ENCODE results near the gene WIZ.
A peak's percentile ranks its signal among the peaks of the same experiment; 100 is the strongest.

Gene WIZ

DNA sequence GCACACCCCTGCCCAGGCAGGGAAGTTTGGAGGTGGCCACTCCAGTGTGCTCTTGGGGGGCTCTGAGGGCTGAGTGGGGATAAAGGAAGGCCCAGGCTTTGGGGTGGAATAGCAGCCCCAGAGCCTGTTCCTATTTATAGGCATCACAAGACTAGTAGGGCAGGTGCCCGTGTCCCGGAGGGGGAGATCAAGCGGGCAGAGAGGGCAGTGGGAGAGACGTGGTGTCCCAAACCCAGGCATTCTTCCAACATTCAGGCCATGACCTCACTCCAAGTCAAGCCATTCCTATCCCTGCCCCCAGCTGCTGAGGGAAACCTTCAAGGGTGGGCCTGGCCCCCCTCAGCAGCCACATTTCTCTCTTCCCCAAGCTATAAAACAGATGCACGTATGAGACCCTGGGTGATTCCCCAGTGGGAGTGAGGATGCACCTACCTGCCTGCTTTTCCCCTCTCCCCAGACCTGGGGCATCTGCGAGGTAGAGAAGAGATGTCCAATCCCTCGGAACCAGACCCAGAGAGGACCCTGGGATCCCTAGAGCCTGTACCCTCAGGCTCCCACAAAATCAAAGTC lies 3.9 kb downstream of the WIZ start:
- FAIRE-seq (no peak), DNase-seq (ENCODE audit: insufficient read length, low spot score) (no peak)

DNA sequence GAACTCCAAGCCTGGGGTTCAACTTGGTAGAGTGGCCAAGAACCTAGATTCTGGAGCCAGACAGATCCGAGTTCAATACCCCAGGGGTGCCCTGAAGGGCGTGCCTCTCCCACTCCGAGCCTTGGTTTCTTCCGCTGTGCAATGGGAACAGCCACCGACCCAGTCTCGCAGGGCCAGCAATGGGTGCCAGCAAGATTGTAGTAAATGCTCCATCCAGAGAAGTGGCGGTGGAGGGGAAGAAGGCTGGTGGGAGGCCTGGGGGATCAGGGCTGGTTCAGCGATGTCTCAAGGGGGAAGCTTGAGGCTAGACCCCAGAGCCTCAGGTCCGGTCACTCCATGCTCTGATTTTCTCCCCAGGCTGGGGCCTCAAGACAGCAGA lies 4.5 kb downstream of the WIZ start:
- DNase-seq (ENCODE audit: insufficient read length, low spot score) (no peak), FAIRE-seq (no peak)

DNA sequence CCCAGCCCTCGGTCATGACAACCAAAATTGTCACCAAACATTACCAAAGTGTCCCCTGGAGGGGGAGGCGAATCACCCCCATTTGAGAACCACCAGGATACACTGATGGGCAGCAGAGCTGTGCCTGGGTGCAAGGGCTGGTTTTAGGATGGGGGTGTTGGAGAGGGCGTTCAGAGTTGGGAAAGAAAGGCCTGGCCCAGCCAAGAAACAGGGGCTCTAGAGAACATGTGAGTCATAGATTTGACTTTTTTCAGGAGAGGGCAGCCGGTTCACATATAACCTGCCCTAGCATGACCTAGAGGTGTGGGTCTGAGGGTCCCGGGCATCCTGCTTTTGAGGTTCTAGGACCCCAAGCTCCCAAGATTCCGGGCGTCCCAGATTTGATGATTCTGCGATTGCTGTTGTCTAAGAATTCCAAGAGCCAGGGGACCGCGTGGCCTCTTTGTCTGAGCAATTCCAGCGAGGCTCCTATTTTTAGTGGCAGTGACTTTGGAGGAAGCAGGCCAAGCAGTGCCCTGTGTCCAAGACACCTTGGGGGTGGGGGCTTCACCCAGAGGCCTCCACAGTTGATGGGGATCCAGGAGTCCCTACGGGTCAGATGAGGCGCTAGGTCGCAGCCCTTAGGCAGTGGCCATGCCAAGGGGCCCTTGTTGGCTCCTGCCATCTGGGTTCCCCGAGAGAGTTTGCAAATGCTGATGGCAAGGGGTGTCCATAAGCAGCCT lies 5.1 kb downstream of the WIZ start:
- DNase-seq (ENCODE audit: insufficient read length, low spot score) (no peak), FAIRE-seq (no peak)

DNA sequence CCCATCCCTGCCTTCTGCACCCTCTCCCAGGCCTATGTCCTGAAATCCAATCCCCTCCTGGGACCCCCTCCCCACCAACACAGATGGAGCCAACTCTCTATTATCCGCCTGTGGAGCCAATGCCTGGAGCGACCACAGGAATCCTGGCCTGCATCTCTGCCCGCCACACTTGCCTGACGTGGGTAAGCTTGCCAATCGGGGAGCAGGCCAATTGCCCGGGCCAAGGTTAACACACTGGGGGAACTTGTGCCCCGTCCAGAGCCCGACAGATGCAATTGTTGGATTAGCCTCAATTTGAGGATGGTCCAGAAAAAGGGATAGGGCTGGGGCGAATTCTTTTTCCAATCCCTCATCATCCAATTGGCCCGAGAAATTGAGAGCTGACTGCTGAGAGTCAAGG lies 5.9 kb downstream of the WIZ start:
- FAIRE-seq: no peak

DNA sequence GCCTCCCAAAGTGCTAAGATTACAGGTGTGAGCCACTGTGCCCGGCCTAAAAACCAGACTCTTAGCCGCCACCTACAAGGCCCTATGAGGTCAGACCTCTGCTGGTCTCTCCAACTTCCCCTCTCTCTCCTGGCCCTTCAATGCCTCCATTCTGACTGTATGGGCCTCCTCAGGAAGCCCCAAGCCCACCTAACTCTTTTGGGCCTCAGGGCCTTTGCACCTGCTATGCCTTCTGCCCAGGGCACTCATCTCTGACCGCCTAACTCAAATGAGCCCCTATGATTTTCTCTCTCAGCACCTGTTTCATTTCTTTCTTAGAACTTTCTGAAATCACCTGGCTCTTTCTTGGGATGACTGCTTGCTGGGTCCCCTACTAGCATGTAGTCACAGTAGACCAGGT lies 6.4 kb downstream of the WIZ start:
- DNase-seq (ENCODE audit: insufficient read length, low spot score) (no peak), FAIRE-seq (no peak)

More for the DNA sequence above, 5.9 kb downstream of the WIZ start:
- DNase-seq (ENCODE audit: insufficient read length, low spot score): no peak

DNA sequence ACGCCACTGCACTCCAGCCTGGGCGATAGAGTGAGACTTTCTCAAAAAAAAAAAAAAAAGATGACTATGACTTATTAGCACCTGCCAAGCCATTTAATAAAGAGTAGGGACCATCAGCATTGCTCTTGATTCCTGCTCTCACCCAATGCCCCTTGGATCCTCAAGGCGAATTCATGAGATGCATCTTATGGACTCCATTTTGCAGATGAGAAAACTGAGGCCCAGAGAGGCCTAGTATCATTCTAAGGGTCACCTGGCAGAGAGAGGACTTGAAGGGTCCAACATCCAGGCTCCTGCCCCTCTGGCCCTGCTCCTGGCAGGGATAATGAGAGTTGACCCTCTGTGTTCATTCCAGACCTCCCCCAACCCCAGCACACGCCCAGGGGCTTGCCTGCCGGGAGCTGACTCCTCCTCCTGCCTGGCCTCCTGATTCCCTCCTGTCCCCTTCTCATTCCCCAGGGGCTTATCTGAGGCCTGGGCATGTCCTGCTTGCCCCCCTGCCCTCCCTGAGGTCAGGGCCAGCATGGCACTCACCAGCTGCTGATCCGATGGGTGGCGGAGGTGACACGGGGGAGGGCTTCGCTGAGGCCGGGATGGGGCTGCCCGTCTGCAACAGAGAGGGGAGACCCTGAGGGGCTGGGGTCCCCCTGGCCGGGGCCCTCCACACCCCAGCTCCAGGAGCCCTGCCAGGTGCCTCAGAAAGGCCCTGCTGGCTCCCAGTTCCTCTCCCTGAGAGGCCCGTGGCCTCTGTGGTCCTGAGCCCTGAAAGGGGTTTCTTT lies 7.4 kb downstream of the WIZ start:
- DNase-seq (ENCODE audit: insufficient read length, low spot score) (no peak), FAIRE-seq (no peak)

DNA sequence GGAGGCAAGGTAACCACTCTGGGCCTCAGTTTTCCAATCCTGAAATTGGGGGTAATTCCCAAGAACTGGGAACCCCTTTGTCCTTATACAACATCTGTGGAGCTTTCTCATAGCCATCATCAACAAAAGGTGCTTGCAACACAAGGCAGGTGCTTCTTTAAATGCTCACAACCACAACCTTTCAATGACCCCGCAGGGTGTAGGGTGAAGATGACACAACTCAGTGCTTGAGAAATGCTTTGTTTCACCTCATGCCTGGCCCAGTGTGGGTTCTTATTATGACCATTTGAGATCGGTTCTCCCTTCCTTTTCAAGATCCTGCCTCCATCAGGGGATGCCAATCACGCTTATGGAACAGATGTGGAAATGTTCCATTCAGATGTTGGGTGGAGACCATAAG lies 8.4 kb downstream of the WIZ start:
- DNase-seq (ENCODE audit: insufficient read length, low spot score): no peak
- FAIRE-seq: no peak

DNA sequence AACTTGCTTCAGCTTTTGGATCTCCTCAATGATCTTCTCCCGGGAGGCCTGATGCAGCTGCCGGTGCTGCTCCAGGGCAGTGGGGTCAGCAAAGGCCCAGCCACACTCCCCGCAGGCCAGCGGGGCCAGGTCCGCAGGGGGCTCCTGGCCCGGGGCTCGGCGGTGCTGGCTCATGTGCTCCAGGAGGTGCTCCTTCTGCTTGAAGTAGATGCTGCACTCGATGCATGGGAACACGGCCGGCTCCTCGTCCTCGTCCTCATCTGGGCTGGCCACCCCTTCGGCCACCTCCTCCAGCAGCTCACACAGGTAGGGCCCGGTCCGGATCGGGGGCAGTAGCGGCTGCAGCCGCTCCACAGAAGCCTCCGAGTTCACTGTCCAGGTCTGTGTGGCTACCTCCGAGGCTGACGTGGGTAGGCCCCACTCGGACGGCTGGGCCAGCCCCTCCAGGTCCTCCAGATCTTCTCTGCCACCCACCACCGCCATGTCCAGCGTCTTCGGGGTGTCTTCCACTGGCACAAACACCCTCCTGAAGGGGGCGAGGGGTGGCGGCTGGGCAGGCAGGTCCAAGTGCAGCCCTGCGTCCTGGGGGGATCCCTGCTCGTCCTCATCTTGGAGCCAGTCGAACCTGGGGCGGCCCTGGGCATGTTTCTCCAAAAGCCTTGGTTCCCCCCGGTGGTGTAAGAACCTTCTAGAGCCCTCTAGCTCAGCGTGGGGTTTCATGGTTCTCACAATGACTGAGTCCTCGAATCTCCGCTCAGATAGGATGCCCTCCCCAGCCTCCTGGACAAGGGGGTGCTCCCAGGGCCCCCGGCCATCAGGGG lies 9.7 kb downstream of the WIZ start:
- DNase-seq (ENCODE audit: insufficient read length, low spot score) (no peak), FAIRE-seq (no peak)

DNA sequence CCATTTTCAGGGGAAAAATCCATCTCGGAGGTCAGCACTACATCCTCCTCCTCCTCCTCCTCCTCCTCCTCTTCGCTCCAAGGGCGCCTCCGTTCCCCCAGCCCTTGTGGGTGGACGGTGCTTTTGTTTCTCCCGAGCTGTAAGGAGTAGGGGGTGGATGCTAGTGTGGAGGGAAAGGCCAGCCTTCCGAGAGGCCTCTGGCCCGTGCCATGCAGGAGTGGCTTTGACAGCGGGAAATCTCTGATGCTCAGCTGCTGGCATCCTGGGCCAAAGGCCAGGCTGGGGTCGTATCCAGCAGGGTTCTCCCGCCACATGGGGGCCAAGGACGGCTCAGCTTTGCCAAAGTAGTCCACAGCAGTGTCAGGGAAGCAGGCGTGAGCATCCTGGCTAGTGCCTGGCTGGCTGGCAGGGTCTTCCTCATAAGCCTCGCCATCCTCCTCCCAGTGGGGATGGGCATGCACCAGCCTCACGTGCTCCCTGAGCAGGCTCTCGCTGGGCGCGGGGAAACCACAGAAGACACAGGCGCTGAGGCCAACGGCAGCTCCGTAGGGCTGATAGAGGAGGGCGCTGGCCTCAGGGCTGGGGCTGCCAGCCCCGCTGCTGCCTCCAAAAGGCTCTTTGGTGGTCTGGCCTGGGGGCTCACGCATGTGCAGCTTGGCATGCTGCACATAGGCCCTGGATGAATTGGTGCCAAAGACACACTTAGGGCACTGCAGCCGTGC lies 10.5 kb downstream of the WIZ start:
- no peak for DNase-seq (ENCODE audit: insufficient read length, low spot score)
- FAIRE-seq: no peak

DNA sequence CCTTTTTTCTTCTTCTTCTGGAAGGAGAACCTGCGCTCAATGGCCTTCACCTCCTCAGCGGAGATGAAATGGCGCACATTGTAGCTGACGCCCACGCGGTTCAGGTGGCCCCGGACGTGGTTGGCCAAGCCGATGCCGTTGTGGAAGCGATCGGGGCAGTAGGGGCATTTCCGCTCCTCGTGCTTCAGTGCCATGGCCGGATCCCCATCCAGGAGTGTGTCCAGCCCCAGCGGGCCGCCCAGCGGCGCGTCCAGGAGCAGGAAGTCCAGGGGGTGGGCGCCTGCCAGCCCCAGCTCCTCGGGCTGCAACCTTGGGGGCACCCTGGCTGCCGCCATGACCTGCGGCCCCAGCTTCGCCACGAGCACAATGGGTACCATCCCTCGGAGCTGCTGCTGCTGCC lies 11.2 kb downstream of the WIZ start:
- FAIRE-seq (no peak), DNase-seq (ENCODE audit: insufficient read length, low spot score) (no peak)

DNA sequence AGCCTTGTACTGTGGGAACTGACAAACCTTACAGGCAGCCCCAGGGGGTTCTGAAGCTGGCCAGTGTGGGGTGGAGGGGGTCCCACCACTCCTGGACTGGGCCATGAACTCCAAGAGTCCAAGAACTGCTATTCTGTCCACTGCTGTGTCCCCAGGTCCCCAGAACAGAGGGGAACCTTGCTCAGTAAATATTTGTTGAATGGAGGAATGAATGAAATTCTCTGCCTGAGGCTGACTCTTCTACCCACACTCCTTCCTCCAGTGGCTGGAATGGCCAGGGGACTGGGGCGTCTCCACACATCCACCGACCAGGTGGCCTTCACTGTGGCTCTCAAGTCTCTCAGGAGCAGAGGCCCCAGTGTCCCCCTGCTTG lies 11.6 kb downstream of the WIZ start:
- no peak for FAIRE-seq
- no peak for DNase-seq (ENCODE audit: insufficient read length, low spot score)

DNA sequence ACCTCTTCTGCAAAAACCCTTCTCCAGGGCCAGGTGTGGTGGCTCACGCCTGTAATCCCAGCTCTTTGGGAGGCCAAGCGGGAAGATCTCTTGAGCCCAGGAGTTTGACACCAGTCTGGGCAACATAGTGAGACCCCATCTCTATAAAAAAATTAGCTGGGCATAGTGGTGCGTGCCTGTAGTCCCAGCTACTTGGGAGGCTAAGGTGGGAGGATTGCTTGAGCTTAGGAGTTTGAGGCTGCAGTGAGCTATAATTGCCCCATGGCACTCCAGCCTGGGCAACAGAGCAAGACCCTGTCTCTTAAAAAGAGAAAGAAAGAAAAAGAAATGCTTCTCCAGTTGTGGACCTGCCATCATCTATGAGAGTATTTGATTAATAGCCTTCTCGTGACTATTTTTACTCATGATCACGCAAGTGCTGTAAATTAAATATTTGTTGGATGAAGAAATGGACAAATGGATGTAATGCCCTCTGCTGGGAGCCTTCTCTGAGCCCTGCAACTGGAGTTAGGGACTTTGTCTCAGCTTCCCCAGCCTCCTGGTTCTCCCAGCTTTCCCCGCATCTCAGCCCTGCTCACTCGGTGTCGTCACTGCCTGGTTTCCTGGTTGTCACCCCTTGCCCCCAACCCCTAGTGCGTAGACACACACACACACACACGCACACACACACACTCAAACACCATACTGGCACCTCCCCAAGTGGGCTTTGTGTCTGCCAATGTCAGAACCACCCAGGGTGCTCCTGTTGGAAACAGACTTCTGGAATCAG lies 12.2 kb downstream of the WIZ start:
- FAIRE-seq (no peak), DNase-seq (ENCODE audit: insufficient read length, low spot score) (no peak)

DNA sequence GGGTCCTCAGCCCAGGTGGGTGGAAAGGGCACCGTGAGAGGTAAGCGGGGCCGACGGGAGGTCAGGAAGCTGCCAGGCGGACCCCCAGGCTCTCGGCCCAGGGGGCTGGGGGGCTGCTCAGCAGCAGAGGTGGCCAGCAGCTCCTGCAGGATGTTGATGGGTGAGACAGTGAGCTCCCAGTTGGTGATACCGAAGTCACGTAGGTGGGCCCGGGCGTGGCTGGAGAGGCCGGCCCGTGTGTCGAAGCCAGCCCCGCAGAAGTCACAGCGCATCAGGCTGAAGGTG lies 13.0 kb downstream of the WIZ start:
- no peak for DNase-seq (ENCODE audit: insufficient read length, low spot score)
- FAIRE-seq: no peak

DNA sequence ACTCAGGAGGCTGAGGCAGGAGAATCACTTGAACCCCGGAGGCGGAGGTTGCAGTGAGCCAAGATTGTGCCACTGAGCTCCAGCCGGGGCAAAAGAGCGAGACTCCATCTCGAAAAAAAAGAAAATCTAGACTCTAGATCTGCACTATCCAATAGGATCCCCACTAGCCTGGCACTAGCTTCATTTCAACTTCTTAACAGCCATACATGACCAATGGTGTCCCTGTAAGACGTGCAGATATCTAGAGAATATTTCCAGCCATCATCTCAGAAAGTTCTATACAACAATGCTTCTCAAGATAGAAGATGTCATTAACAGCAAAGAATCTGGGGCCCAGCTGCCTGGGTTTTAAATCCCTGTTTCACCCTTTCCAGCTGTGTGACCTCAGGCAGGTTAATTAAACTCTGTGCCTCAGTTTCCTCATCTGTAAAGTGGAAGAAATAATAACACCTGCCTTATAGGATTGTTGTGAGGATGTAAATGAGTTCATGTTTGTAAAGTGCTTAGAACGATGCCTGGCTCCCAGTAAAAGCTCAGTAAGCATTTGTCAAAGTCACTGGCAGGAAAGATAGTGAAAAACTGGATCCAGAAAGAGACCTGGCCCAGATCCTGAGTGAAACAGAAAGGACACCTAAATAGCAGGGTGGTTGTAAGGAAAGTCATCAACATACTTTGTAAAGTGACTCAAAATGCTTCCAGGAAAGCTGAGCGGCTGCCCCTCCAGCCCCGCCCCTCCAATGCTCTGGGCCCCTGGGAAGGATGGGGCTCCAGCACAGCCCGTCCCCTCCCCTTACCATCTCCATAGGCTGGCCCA lies 13.5 kb downstream of the WIZ start:
- DNase-seq (ENCODE audit: insufficient read length, low spot score): no peak
- no peak for FAIRE-seq

DNA sequence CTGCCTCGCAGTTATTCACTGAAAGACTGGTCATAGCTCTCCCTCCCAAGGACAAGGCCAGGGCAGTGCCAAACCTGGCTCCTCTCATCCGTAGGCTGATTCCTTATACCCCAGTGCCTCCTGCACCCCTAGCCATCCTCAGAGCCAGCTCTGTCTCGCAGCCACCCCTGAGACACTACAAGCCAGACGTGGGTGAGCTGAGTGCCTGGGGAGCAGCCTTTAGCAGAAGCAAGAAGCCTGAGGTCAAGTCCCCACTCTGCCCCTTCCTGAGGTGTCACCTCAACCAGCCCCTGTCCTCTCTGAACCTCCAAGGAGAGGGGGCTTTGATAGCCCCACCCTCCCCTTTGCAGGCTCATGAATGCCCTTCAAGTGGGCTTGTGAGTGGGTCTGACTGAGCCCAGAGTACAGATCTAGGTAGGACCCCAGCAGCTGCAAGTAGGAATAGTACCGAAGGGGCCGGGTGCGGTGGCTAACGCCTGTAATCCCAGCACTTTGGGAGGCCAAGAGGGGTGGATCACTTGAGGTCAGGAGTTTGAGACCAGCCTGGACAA lies 16.2 kb downstream of the WIZ start:
- FAIRE-seq (no peak), DNase-seq (ENCODE audit: insufficient read length, low spot score) (no peak)

DNA sequence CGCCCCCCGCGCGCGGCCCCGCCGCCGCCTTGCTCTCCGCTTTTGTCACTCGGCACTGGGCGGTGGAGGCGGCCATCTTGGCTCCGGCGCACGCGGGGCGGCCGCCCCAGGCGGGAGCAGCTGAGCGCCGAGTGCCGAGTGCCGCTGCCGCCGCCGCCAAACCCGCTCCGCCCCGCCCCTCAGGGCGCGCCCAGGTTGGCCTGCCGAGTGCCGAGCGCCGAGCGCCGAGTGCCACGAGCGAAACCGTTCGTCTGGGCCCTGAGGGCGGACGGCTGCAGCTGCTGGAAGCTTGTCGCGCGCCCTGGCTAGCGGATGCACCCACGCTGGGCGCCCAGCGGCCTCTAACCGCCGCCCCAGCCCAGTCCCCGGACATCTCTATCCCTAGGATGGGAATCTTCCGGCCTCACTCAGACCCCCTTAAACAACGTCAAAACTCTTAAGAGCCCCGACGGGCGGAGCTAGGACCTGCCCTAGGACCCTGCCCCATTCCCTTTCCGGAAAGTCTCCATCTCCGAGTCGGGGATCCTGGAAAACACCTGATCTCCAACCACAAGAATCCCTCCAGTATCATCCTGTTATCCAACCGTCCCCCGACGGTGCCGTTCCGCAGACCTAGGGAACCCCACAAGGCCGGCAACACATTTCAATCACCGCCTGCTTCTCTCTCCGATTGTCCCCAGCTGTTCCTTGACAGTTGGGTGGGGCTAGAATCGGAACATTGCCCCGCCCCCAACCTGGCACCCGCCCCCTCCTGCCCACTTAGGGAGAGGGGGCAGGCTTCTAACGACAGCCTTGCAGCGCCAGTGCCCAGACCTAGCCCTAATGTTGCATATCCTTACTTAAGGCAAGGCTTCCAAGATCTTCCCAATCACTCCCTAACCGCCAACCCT lies 16.9 kb downstream of the WIZ start:
- DNase-seq (ENCODE audit: insufficient read length, low spot score) (peak; percentile 100), FAIRE-seq (peak; percentile 93)

DNA sequence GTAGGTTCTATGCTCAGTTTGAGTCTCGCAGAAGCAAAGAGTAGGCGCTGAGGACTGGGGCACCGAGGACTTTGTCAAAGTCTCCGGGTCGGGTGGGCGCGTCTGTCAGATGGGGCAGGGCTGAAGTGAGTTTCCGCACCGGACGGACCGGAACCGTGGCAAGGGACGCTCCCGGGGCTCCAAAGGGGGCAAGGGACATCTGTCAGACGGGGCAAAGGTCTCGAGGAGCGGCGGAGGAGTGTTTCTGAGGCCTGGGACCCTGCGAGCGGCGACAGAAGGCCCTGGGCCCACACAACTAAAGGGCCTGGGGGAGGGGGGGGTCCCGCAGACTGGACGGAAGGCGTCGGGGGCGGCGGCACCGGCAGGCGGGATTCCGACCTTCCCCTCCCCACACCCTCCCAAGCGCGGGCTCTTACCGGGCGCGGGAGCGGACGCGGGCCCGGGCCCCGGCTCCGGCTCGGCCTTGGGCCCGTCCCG lies 17.7 kb downstream of the WIZ start:
- peak; percentile 73 for DNase-seq (ENCODE audit: insufficient read length, low spot score)
- no peak for FAIRE-seq

Measured in GM19239 (cell line).